H9 (cell line): ENCODE results near the gene BCAR3. TPM values are rescaled to one million over a fixed set of nuclear protein-coding genes. Genes with fewer than 3 reads are reported as not detected.

Experiments used
- DNase-seq: peaks from one replicate; pipeline ENCODE4 v3.0.0-alpha.2; 2017
- H2AFZ ChIP-seq: one replicate; pipeline ENCODE4 v1.6.1; 2013; ENCODE audit warnings: mild to moderate bottlenecking, low read length, control low read depth, moderate library complexity
- H2AK5ac ChIP-seq: 2 replicates; pipeline ENCODE4 v1.6.1; 2013; ENCODE audit warnings: low read length, control low read depth, mixed read lengths; ENCODE audit not compliant: insufficient read length
- H2BK120ac ChIP-seq: one replicate; pipeline ENCODE4 v1.6.1; 2013; ENCODE audit warnings: low read depth, mild to moderate bottlenecking, low read length, control low read depth, inconsistent platforms; ENCODE audit not compliant: poor library complexity, severe bottlenecking
- H2BK12ac ChIP-seq: 2 replicates; pipeline ENCODE4 v1.6.1; 2013; ENCODE audit warnings: low read length, control low read depth, mixed read lengths, low read depth; ENCODE audit not compliant: insufficient read length
- H2BK15ac ChIP-seq: 2 replicates; pipeline ENCODE4 v1.6.1; 2013; ENCODE audit warnings: low read depth, low read length, control low read depth
- H2BK20ac ChIP-seq: one replicate; pipeline ENCODE4 v1.6.1; 2013; ENCODE audit warnings: low read depth, mild to moderate bottlenecking, low read length, control low read depth, inconsistent platforms; ENCODE audit not compliant: poor library complexity, severe bottlenecking
- H2BK5ac ChIP-seq: 2 replicates; pipeline ENCODE4 v1.6.1; 2013; ENCODE audit warnings: low read length, control low read depth, mixed read lengths; ENCODE audit not compliant: insufficient read length
- H3K14ac ChIP-seq: 2 replicates; pipeline ENCODE4 v1.6.1; 2013; ENCODE audit warnings: low read length, control low read depth; ENCODE audit not compliant: insufficient read depth
- H3K18ac ChIP-seq: 2 replicates; pipeline ENCODE4 v1.6.1; 2013; ENCODE audit warnings: low read depth, mild to moderate bottlenecking, mixed read lengths, low read length, control low read depth; ENCODE audit not compliant: insufficient read length
- H3K23ac ChIP-seq: 2 replicates; pipeline ENCODE4 v1.6.1; 2013; ENCODE audit warnings: low read length, control low read depth, mixed read lengths, low read depth; ENCODE audit not compliant: insufficient read length
- H3K23me2 ChIP-seq: 2 replicates; pipeline ENCODE4 v1.6.1; 2013; ENCODE audit warnings: low read depth, mild to moderate bottlenecking, mixed read lengths, low read length, control low read depth; ENCODE audit not compliant: insufficient read length, poor library complexity, severe bottlenecking
- H3K27ac ChIP-seq: 2 replicates; pipeline ENCODE4 v1.5.1; 2013; ENCODE audit warnings: low read length, control low read depth, mixed read lengths, low read depth; ENCODE audit not compliant: insufficient read length
- H3K27me3 ChIP-seq: 2 replicates; pipeline ENCODE4 v1.6.1; 2013; ENCODE audit warnings: low read length, control low read depth, inconsistent platforms; ENCODE audit not compliant: insufficient read depth
- H3K4ac ChIP-seq: 2 replicates; pipeline ENCODE4 v1.6.1; 2013; ENCODE audit warnings: low read depth, mild to moderate bottlenecking, control low read depth, inconsistent platforms, low read length, moderate library complexity
- H3K4me1 ChIP-seq: 2 replicates; pipeline ENCODE4 v1.6.1; 2013; ENCODE audit warnings: low read length, control low read depth, inconsistent platforms; ENCODE audit not compliant: insufficient read depth
- H3K4me2 ChIP-seq: 2 replicates; pipeline ENCODE4 v1.6.1; 2013; ENCODE audit warnings: low read length, control low read depth, mixed read lengths; ENCODE audit not compliant: insufficient read length, insufficient read depth
- H3K56ac ChIP-seq: 2 replicates; pipeline ENCODE4 v1.6.1; 2013; ENCODE audit warnings: low read depth, mild to moderate bottlenecking, mixed read lengths, low read length, control low read depth; ENCODE audit not compliant: insufficient read length
- H3K79me1 ChIP-seq: 2 replicates; pipeline ENCODE4 v1.6.1; 2013; ENCODE audit warnings: low read depth, mild to moderate bottlenecking, moderate library complexity, low read length, control low read depth, inconsistent platforms; ENCODE audit not compliant: insufficient read depth, poor library complexity, severe bottlenecking
- H3K79me2 ChIP-seq: 2 replicates; pipeline ENCODE4 v1.6.1; 2013; ENCODE audit warnings: low read length, control low read depth, inconsistent platforms; ENCODE audit not compliant: insufficient read depth
- H3K9ac ChIP-seq: 2 replicates; pipeline ENCODE4 v1.6.1; 2013; ENCODE audit warnings: low read length, control low read depth, mixed read lengths; ENCODE audit not compliant: insufficient read length; ENCODE audit errors: extremely low read depth
- H3K9me3 ChIP-seq: one replicate; pipeline ENCODE4 v1.6.1; 2013; ENCODE audit warnings: low read depth, low read length, inconsistent platforms; ENCODE audit not compliant: control insufficient read depth
- H3T11ph ChIP-seq: one replicate; pipeline ENCODE4 v1.6.1; 2013; ENCODE audit warnings: mild to moderate bottlenecking, low read length, control low read depth, inconsistent platforms
- H4K20me1 ChIP-seq: one replicate; pipeline ENCODE4 v1.6.1; 2013; ENCODE audit not compliant: control insufficient read depth, insufficient read length, insufficient read depth
- H4K5ac ChIP-seq: 2 replicates; pipeline ENCODE4 v1.6.1; 2013; ENCODE audit warnings: low read depth, mild to moderate bottlenecking, mixed read lengths, low read length, control low read depth; ENCODE audit not compliant: insufficient read length
- H4K8ac ChIP-seq: replicated peaks from 2 replicates; pipeline ENCODE4 v1.6.1; 2013; ENCODE audit warnings: low read length, control low read depth, mixed read lengths, low read depth; ENCODE audit not compliant: insufficient read length
- H4K91ac ChIP-seq: 2 replicates; pipeline ENCODE4 v1.6.1; 2013; ENCODE audit warnings: low read depth, mild to moderate bottlenecking, moderate library complexity, mixed read lengths, low read length, control low read depth; ENCODE audit not compliant: insufficient read length
- H3K27ac Mint-ChIP-seq, 3 experiments: 2 replicates in 2 of 3; 3 replicates in 1 of 3; pipeline ENCODE4 v1.8.0; 2020 to 2021; ENCODE audit warnings: mixed read lengths in 3 of 3, mild to moderate bottlenecking in 1 of 3, moderate library complexity in 1 of 3
- H3K27me3 Mint-ChIP-seq: 2 replicates; pipeline ENCODE4 v1.8.0; 2021; ENCODE audit warnings: low read depth, mild to moderate bottlenecking, moderate library complexity, mixed read lengths
- H3K36me3 Mint-ChIP-seq, 3 experiments: 2 replicates in 2 of 3; 3 replicates in 1 of 3; pipeline ENCODE4 v1.8.0; 2020 to 2021; ENCODE audit warnings: low read depth in 3 of 3, mixed read lengths in 3 of 3; ENCODE audit not compliant: insufficient read depth in 1 of 3
- H3K4me1 Mint-ChIP-seq, 2 experiments: 2 replicates each; pipeline ENCODE4 v1.8.0; 2020; ENCODE audit warnings: mixed read lengths in 2 of 2
- H3K4me3 Mint-ChIP-seq, 2 experiments: 2 replicates in 1 of 2; 3 replicates in 1 of 2; pipeline ENCODE4 v1.8.0; 2020 to 2021; ENCODE audit warnings: mild to moderate bottlenecking in 2 of 2, mixed read lengths in 2 of 2, moderate library complexity in 1 of 2
- H3K9me3 Mint-ChIP-seq, 2 experiments: 2 replicates in 1 of 2; 3 replicates in 1 of 2; pipeline ENCODE4 v1.8.0; 2020; ENCODE audit warnings: mild to moderate bottlenecking in 2 of 2, mixed read lengths in 2 of 2, moderate library complexity in 1 of 2
- CTCF ChIP-seq: fragments of 200-600 bp; sonication (generic); conservative IDR thresholded peaks from 3 replicates; pipeline ENCODE4 v1.8.0; 2021; ENCODE audit warnings: antibody characterized with exemption, mild to moderate bottlenecking
- WGBS: extraction: QIAGEN DNeasy Blood & Tissue Kit; methylation state at CpG from one replicate; pipeline ENCODE4 v1.1.7; 2013; ENCODE audit warnings: missing lambda C conversion rate, low lambda C conversion rate, mixed read lengths; ENCODE audit not compliant: insufficient read length; ENCODE audit errors: extremely low coverage; 5-methylcytosine and 5-hydroxymethylcytosine counted together
- total RNA-seq: library from RNA; stranded (reverse); gene quantifications from 2 replicates; pipeline ENCODE4 v1.2.1, GENCODE V29; 2021

Gene BCAR3
- total RNA-seq, 1 experiment from 2014 or later: 4.9 TPM

DNA sequence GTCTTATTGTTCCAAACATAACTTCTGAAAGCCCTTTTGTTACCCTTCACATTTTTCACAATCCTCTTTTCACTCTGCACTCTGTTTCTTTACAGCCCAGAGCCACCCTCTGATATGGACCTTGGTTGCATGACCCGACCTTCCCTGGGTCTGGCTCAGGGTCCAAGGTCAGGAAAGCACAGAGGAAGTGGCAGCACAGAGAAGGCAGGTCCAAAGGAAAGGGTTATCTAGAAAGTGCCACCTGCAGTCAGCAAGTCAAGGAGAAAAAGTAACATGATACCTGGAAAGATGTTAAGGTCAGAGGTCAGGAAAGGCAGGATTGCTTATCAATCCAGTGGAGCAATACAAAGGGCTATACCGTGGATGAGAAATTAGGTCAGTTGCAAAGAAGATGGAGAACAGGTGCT, 18.4 kb downstream of the BCAR3 start:
- H3K9ac ChIP-seq: no peak overlapping the region
- no peak overlapping the region for H2AFZ ChIP-seq
- H3K4ac ChIP-seq: no peak overlapping the region
- no CpG with 5 or more reads among the region's 2 CpGs for WGBS
- H3K79me1 ChIP-seq: no peaks in the 10 kb centered on the region
- no peak overlapping the region for H3K4me2 ChIP-seq
- no peak for TF ChIP-seq CTCF
- H2BK20ac ChIP-seq: no peak overlapping the region
- H4K8ac ChIP-seq: no peak overlapping the region
- H2BK12ac ChIP-seq: no peak overlapping the region
- H3K23ac ChIP-seq: no peak overlapping the region
- H3K4me1 Mint-ChIP-seq: peaks cover 39 to 53% of the 10 kb centered on the region in 2 experiments
- no peaks in the 10 kb centered on the region; a peak in 1 of 5 replicates for H3K9me3 Mint-ChIP-seq
- no peak overlapping the region for H3K4me3 Mint-ChIP-seq
- H2BK15ac ChIP-seq: no peak overlapping the region
- H3K27me3 ChIP-seq: no peaks in the 10 kb centered on the region
- no peak overlapping the region for H3K56ac ChIP-seq
- H3K27ac ChIP-seq: no peak overlapping the region
- no peak overlapping the region for H4K5ac ChIP-seq
- peaks cover 9% of the 10 kb centered on the region for H3K4me1 ChIP-seq
- no peaks in the 10 kb centered on the region for H3K79me2 ChIP-seq
- H3K14ac ChIP-seq: no peak overlapping the region
- no peak overlapping the region for H2AK5ac ChIP-seq
- H3T11ph ChIP-seq: no peak overlapping the region
- H3K18ac ChIP-seq: peak overlapping the region; percentile 8
- H3K36me3 Mint-ChIP-seq: peaks cover 6 to 17% (median 12%) of the 10 kb centered on the region in 3 experiments
- no peak overlapping the region for H4K91ac ChIP-seq
- DNase-seq: no peak
- H2BK5ac ChIP-seq: no peak overlapping the region
- H2BK120ac ChIP-seq: no peak overlapping the region
- H3K23me2 ChIP-seq: no peaks in the 10 kb centered on the region
- H3K27me3 Mint-ChIP-seq: no peaks in the 10 kb centered on the region
- H3K9me3 ChIP-seq: no peaks in the 10 kb centered on the region
- H3K27ac Mint-ChIP-seq: no peak overlapping the region; a peak in 1 of 7 replicates
- H4K20me1 ChIP-seq: no peaks in the 10 kb centered on the region
